Endometrium (tissue), 2 donors: ENCODE results near the gene CRTAC1.

ENCODE experiments used
- FAIRE-seq: peaks from 2 replicates; lab custom pipeline; 2012; peaks lifted over from hg19 to GRCh38; lab: Jason Lieb, UNC
- donor health status: control.
- donor health status: control.

The CRTAC1 gene

GRCh38 chr10:97974526-97975525, 55.6 kb downstream of the CRTAC1 start:
- no peak for FAIRE-seq

- FAIRE-seq, result no peak
These were observed 56.3 kb downstream of the CRTAC1 start for GRCh38 chr10:97974100-97974499.

GRCh38 chr10:97969538-97970079, 60.8 kb downstream of the CRTAC1 start:
- FAIRE-seq, result no peak

- no peak for FAIRE-seq
These were observed 65.7 kb downstream of the CRTAC1 start for GRCh38 chr10:97964748-97965147.

- FAIRE-seq, result no peak
These were observed 68.5 kb downstream of the CRTAC1 start for GRCh38 chr10:97961945-97962344.

GRCh38 chr10:97960269-97961056, 70.0 kb downstream of the CRTAC1 start:
- no peak for FAIRE-seq

GRCh38 chr10:97949462-97949861, 81.0 kb downstream of the CRTAC1 start:
- no peak for FAIRE-seq

- no peak for FAIRE-seq
These were observed 81.6 kb downstream of the CRTAC1 start for GRCh38 chr10:97948822-97949221.

- no peak for FAIRE-seq
These were observed 85.6 kb downstream of the CRTAC1 start for GRCh38 chr10:97944772-97945171.

GRCh38 chr10:97943294-97943693, 87.1 kb downstream of the CRTAC1 start:
- no peak for FAIRE-seq

GRCh38 chr10:97940534-97940933, 89.9 kb downstream of the CRTAC1 start:
- no peak for FAIRE-seq

GRCh38 chr10:97939446-97939990, 90.9 kb downstream of the CRTAC1 start:
- no peak for FAIRE-seq

- FAIRE-seq, result no peak
These were observed 92.5 kb downstream of the CRTAC1 start for GRCh38 chr10:97937928-97938327.

- FAIRE-seq, result no peak
These were observed 93.4 kb downstream of the CRTAC1 start for GRCh38 chr10:97937054-97937453.

- no peak for FAIRE-seq
These were observed 94.3 kb downstream of the CRTAC1 start for GRCh38 chr10:97936126-97936525.

GRCh38 chr10:97932932-97933530, 97.4 kb downstream of the CRTAC1 start:
- FAIRE-seq, result no peak

- no peak for FAIRE-seq
These were observed 99.4 kb downstream of the CRTAC1 start for GRCh38 chr10:97931041-97931440.

- FAIRE-seq, result no peak
These were observed 101.5 kb downstream of the CRTAC1 start for GRCh38 chr10:97928897-97929296.

GRCh38 chr10:97927622-97928021, 102.8 kb downstream of the CRTAC1 start:
- no peak for FAIRE-seq

- FAIRE-seq, result no peak
These were observed 104.4 kb downstream of the CRTAC1 start for GRCh38 chr10:97926055-97926454.

- no peak for FAIRE-seq
These were observed 105.0 kb downstream of the CRTAC1 start for GRCh38 chr10:97925308-97925938.

GRCh38 chr10:97924678-97925077, 105.7 kb downstream of the CRTAC1 start:
- no peak for FAIRE-seq
